Central memory CD8-positive, alpha-beta T cell (primary cell): ENCODE data around the gene PAPPA2.
"Not testable (repeated sequence)": the region's sequence is repeated elsewhere in the genome, so short reads cannot be mapped to it uniquely, and the experiment has no call there.

Experiments used
- ATAC-seq: fragments of 150-1000 bp; cut with Tn5 transposase; replicated peaks from 2 replicates; pipeline ENCODE4 v1.10.0; 2022; ENCODE audit warnings: mild to moderate bottlenecking, moderate FRiP score, moderate number of reproducible peaks; ENCODE audit not compliant: poor library complexity, severe bottlenecking; ENCODE audit errors: extremely low read depth
- DNase-seq, 2 donors: peaks; one replicate each; pipeline ENCODE4 v3.0.0; 2021; ENCODE audit warnings: low spot score in 2 of 2
- H3K27ac Mint-ChIP-seq: one replicate; pipeline ENCODE4 v1.8.0; 2022; ENCODE audit warnings: low read depth, mild to moderate bottlenecking, moderate library complexity, mixed read lengths
- H3K27me3 Mint-ChIP-seq: one replicate; pipeline ENCODE4 v1.8.0; 2022; ENCODE audit warnings: mixed read lengths
- H3K36me3 Mint-ChIP-seq: one replicate; pipeline ENCODE4 v1.8.0; 2022; ENCODE audit warnings: mild to moderate bottlenecking, moderate library complexity, mixed read lengths; ENCODE audit not compliant: insufficient read depth
- H3K4me1 Mint-ChIP-seq: one replicate; pipeline ENCODE4 v1.8.0; 2022; ENCODE audit warnings: mixed read lengths
- H3K4me3 Mint-ChIP-seq: one replicate; pipeline ENCODE4 v1.8.0; 2022; ENCODE audit warnings: mild to moderate bottlenecking, moderate library complexity, mixed read lengths
- H3K9me3 Mint-ChIP-seq: one replicate; pipeline ENCODE4 v1.8.0; 2022; ENCODE audit warnings: mixed read lengths

The PAPPA2 gene

DNA sequence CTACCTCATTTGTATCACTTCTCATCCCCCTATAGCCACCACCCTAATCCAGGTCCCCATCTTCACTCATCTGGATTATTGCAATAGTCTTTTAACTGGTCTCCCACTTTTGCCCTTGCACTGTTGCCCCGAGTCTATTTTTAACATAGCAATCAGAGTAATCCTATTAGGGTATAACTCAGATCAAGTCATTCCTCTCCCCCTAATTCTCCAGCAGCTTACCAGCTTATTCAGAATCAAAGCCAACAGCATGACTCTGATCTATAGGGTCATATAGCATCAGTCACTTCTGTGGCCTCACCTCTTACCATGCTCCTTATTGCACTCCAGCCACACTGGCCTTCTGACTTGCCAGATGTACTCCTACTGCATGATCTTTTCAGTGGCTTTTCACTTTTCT lies 140.7 kb downstream of the PAPPA2 start:
- H3K27ac Mint-ChIP-seq = no peak overlapping the region
- no peak overlapping the region for H3K4me3 Mint-ChIP-seq
- DNase-seq (no peak), ATAC-seq (no peak)
- no peaks in the 10 kb centered on the region for H3K27me3 Mint-ChIP-seq
- H3K4me1 Mint-ChIP-seq = no peaks in the 10 kb centered on the region
- H3K9me3 Mint-ChIP-seq = peaks cover 7% of the 10 kb centered on the region
- no peaks in the 10 kb centered on the region for H3K36me3 Mint-ChIP-seq

GRCh38 chr1:176604461-176604860 lies 141.5 kb downstream of the PAPPA2 start:
- no peaks in the 10 kb centered on the region for H3K36me3 Mint-ChIP-seq
- no peaks in the 10 kb centered on the region for H3K4me1 Mint-ChIP-seq
- ATAC-seq (no peak), DNase-seq (no peak)
- H3K27ac Mint-ChIP-seq = no peak overlapping the region
- peaks cover 6% of the 10 kb centered on the region for H3K27me3 Mint-ChIP-seq
- H3K9me3 Mint-ChIP-seq = peaks cover 11% of the 10 kb centered on the region
- H3K4me3 Mint-ChIP-seq = no peak overlapping the region

DNA sequence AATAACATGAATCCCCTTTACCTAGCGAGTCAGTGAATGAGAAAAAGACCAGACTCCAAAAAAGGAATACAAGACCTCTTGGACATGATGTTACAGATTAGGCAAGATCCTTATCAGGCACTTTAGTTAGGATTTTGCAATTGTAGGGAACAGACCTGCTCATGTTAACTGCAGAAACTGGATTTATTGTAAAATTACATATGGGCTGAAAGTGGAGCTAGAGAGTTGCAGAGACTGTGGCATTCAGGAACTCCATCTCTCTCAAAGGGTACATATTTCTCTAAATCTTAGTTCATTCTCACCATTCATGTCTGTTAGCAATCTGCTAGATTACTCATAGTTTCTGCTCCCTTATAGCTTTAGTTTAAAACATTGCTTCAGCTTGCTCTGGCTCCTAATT lies 142.2 kb downstream of the PAPPA2 start:
- H3K9me3 Mint-ChIP-seq = peaks cover 12% of the 10 kb centered on the region
- DNase-seq (no peak), ATAC-seq (no peak)
- no peak overlapping the region for H3K4me3 Mint-ChIP-seq
- H3K36me3 Mint-ChIP-seq = no peaks in the 10 kb centered on the region
- H3K27ac Mint-ChIP-seq = no peak overlapping the region
- no peaks in the 10 kb centered on the region for H3K4me1 Mint-ChIP-seq
- H3K27me3 Mint-ChIP-seq = peaks cover 6% of the 10 kb centered on the region

DNA sequence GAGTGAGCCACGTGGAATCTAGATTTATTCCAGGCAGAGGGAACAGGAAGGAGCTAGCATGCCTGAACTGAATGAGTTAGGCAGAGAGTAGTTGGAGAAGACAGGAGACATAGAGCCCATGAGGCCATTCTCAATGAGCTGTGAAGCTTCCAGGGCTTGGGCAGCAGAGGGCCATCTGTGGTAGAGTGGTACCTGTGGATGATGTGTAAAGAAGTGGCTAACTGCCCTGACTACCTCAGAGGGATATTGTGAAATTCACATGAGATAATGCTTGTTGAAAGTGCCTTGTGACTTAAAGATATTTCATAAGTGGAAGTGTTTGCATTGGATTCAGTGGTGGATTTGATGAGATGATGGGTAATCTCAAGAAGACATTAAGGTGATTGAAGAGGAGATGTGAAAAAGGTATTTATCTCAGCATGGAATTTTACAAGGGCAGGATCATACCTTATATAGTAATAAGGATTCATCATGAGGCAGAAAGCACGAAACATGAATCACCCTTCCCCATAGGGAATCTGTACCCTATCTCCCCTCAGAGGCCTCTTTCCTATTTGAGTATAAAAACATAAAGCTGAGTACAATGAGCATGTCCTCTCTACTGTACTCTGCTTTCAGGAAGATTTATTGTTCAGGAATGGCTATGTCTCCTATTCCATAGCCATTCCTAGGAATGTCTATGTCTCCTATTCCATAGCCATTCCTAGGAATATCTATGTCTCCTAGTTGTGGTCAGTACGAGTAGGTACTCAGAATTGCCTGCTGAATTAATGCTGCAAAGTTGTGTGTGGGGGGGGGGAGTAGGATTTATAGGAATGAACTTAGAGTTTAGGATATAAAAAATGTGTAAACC lies 146.8 kb downstream of the PAPPA2 start:
- DNase-seq (no peak), ATAC-seq (no peak)
- Mint-ChIP-seq H3K27ac (no peak overlapping the region), H3K36me3 (peaks cover 1% of the 10 kb centered on the region), H3K4me3 (no peak overlapping the region), H3K9me3 (peaks cover 5% of the 10 kb centered on the region), H3K4me1 (no peaks in the 10 kb centered on the region), H3K27me3 (peaks cover 6% of the 10 kb centered on the region)

DNA sequence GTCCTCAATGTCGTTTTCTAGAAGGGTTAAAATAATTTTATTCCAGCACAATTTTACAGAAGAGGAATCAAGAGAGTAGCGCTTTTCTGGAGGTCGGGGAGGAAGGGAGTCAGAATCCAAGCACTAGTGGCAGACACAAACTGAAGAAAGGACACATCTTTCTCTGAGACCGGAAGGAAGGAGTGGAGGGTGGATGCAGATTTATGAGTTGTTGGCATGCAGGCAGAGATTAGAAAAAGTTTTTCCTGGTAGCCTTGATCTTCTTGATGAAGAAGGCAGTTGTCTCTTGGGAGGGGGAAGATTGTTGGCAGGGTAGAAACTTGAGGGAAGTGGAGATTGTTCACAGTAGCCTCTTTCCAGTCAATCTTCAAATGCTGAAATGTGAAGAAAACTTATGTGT lies 149.8 kb downstream of the PAPPA2 start:
- Mint-ChIP-seq H3K4me3 (no peak overlapping the region), H3K4me1 (no peaks in the 10 kb centered on the region), H3K9me3 (peaks cover 5% of the 10 kb centered on the region), H3K27me3 (peaks cover 6% of the 10 kb centered on the region), H3K27ac (no peak overlapping the region), H3K36me3 (peaks cover 1% of the 10 kb centered on the region)
- DNase-seq (no peak), ATAC-seq (no peak)

DNA sequence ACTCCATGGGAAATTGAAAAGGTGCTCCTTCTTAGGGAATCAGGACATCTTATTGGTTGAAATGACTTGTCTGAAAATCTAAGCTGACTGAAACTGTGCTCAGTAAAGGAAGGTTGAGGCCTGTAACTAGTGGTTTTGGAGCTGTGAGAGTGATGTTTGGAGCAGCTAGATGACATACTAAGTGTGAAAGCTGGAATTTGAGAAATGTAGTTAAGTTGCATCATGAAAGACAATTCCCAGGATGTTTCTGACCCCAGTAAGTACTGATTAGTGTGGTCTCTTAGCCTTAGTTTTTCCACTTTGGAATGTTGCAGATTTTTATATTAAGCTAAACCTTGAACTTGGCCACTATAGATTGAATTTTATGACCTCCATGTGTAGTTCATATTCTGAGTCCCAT lies 154.9 kb downstream of the PAPPA2 start:
- ATAC-seq (no peak), DNase-seq (no peak)
- H3K4me1 Mint-ChIP-seq = no peaks in the 10 kb centered on the region
- no peaks in the 10 kb centered on the region for H3K36me3 Mint-ChIP-seq
- no peaks in the 10 kb centered on the region for H3K9me3 Mint-ChIP-seq
- no peak overlapping the region for H3K4me3 Mint-ChIP-seq
- H3K27me3 Mint-ChIP-seq = no peaks in the 10 kb centered on the region
- H3K27ac Mint-ChIP-seq = no peak overlapping the region

DNA sequence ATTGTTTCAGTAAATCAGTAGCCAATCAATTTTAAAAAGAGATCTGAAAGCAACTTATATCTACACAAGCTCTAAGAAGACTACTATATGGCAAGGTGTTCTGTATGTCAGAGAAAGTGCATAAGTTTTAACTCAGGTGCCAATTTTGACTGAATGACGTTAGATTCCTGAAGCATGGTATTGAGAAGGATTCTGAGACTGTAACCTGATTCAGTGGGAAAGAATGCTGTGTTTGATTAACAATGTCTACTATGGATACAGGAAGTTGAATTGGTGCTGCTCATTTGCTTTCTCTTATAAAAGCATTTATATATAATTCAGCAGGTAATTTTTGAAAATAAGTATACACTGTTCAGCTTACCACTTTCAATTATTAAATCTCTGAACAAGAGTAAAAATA lies 156.3 kb downstream of the PAPPA2 start:
- H3K27ac Mint-ChIP-seq = no peak overlapping the region
- H3K36me3 Mint-ChIP-seq = no peaks in the 10 kb centered on the region
- H3K9me3 Mint-ChIP-seq = peaks cover 7% of the 10 kb centered on the region
- H3K4me3 Mint-ChIP-seq = no peak overlapping the region
- H3K27me3 Mint-ChIP-seq = no peaks in the 10 kb centered on the region
- ATAC-seq (no peak), DNase-seq (no peak)
- no peaks in the 10 kb centered on the region for H3K4me1 Mint-ChIP-seq

DNA sequence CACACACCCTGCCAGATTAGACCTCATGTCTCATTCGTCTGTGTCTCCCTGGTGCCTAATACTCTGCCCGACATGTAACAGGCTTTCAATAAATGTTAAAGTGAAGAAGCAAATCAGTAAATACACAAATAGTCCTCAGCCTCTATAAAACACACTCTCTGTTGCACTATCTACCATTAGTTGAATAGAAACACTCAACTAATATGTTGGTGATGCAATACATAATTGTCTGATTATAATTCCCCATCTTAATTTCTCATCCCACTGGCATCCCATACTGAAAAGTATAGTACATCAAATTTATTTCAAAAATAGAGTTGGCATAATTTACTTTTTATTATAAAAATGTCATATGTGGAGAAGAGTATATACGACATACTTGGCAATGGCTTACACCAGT lies 162.4 kb downstream of the PAPPA2 start:
- no peaks in the 10 kb centered on the region for H3K27me3 Mint-ChIP-seq
- H3K9me3 Mint-ChIP-seq = peaks cover 7% of the 10 kb centered on the region
- no peak overlapping the region for H3K27ac Mint-ChIP-seq

DNA sequence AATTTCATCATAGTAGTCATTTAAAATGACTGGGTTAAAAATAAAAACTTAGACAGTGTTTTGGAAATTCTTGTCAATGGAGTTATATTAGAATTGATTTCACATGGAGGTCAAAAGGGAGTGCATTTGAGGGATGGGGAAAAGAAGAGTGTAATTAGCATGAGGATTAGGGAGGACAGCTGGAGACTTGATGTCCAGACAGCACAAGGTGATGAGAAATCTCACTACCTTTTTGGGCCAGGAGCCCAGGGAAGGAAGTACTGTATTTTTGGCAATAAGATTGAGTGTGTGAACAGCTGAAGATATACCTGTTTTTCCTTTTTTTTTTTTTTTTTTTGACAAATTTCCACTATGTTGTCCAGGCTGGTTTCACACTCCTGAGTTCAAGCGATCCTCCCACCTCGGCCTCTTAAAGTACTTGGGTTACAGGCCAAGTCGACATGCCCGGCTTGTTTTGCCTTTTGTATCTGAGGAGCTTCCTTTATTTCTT lies 163.6 kb downstream of the PAPPA2 start:
- no peaks in the 10 kb centered on the region for H3K27me3 Mint-ChIP-seq
- H3K36me3 Mint-ChIP-seq = no peaks in the 10 kb centered on the region
- ATAC-seq (no peak), DNase-seq (no peak)
- no peak overlapping the region for H3K4me3 Mint-ChIP-seq
- H3K27ac Mint-ChIP-seq = no peak overlapping the region
- H3K4me1 Mint-ChIP-seq = no peaks in the 10 kb centered on the region
- peaks cover 7% of the 10 kb centered on the region for H3K9me3 Mint-ChIP-seq

More for the DNA sequence above, 162.4 kb downstream of the PAPPA2 start:
- no peaks in the 10 kb centered on the region for H3K36me3 Mint-ChIP-seq
- DNase-seq = no peak
- ATAC-seq = no peak
- no peaks in the 10 kb centered on the region for H3K4me1 Mint-ChIP-seq
- H3K4me3 Mint-ChIP-seq = no peak overlapping the region

DNA sequence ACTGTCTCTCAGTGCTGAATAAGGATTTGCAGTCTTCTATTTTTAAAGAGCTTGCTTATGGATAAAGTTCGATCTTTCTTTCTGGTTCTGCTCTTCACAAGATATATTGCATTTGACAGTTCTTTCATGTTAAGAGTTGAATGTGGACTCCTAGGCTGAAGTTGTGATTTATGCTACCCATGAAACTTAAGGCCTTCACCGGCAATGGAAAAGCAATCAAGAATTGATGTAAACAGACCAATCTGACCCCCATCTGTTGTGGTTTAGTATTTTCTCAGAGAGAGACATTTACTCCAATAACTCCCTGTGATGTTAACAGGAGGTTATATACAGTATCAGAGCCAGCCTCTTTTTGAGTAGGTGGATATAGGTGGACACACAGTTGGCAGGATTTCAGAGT lies 165.8 kb downstream of the PAPPA2 start:
- no peak overlapping the region for H3K27ac Mint-ChIP-seq
- H3K27me3 Mint-ChIP-seq = no peaks in the 10 kb centered on the region
- H3K36me3 Mint-ChIP-seq = no peaks in the 10 kb centered on the region
- no peaks in the 10 kb centered on the region for H3K4me1 Mint-ChIP-seq
- no peak overlapping the region for H3K4me3 Mint-ChIP-seq
- DNase-seq (no peak), ATAC-seq (no peak)
- peaks cover 1% of the 10 kb centered on the region for H3K9me3 Mint-ChIP-seq

GRCh38 chr1:176634733-176635132 lies 171.8 kb downstream of the PAPPA2 start:
- not testable (repeated sequence) for H3K36me3 Mint-ChIP-seq, H3K4me3 Mint-ChIP-seq, H3K9me3 Mint-ChIP-seq, H3K27ac Mint-ChIP-seq, DNase-seq, H3K27me3 Mint-ChIP-seq, ATAC-seq, H3K4me1 Mint-ChIP-seq

GRCh38 chr1:176638713-176639526 lies 175.9 kb downstream of the PAPPA2 start:
- no peaks in the 10 kb centered on the region for H3K4me1 Mint-ChIP-seq

GRCh38 chr1:176643536-176643935 lies 180.6 kb downstream of the PAPPA2 start:
- no peak overlapping the region for H3K4me3 Mint-ChIP-seq
- H3K4me1 Mint-ChIP-seq = no peaks in the 10 kb centered on the region
- no peak for ATAC-seq
- no peak overlapping the region for H3K27ac Mint-ChIP-seq
- H3K27me3 Mint-ChIP-seq = no peaks in the 10 kb centered on the region
- H3K9me3 Mint-ChIP-seq = peaks cover 30% of the 10 kb centered on the region
- no peak for DNase-seq
- no peaks in the 10 kb centered on the region for H3K36me3 Mint-ChIP-seq

More at GRCh38 chr1:176638713-176639526, 175.9 kb downstream of the PAPPA2 start:
- Mint-ChIP-seq H3K27ac (no peak overlapping the region), H3K36me3 (no peaks in the 10 kb centered on the region), H3K9me3 (peaks cover 19% of the 10 kb centered on the region), H3K27me3 (no peaks in the 10 kb centered on the region), H3K4me3 (no peak overlapping the region)
- DNase-seq (no peak), ATAC-seq (no peak)
